GM18499 (cell line): Measurements from ENCODE around the gene CUL5.
"Not testable (repeated sequence)": the region's sequence is repeated elsewhere in the genome, so short reads cannot be mapped to it uniquely, and the experiment has no call there.

Experiments used
- ATAC-seq: cut with Tn5 transposase; IDR thresholded peaks from one replicate; pipeline ENCODE4 v1.9.1; 2021; ENCODE audit warnings: moderate number of reproducible peaks; ENCODE audit not compliant: insufficient read depth, unreplicated experiment

The CUL5 gene

DNA sequence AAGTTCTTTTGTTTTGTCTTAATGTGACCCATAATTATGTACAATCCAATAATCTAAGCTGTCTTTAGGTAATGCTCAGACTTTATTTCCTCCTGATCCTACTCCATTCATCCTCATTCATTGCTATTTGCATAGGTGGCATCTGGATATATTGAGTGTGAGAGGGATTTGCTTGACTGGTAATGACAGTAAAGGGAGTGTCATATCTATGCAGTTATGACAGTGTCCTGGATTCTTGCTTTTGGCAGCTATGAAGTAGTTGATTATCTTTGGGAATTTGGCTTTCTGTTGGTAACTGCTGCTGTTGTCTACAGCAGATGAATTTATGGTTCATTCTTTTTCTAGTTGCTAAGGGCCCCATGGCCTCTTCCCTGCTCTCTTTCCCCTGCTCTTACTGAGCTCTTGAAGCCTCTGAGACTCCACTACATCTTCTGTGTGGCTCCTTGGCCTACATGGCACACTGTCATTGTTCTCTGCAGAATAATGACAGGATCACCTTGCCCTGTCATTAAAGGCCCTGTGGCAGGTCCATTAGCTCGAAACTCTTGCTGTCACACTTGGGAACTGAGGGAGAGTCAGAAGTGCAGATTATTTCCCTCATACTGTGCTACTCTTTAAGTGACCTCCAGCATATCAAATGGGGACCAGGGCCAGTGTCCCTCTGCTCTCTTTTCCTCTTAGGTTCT lies 92.5 kb downstream of the CUL5 start:
- ATAC-seq: no peak

DNA sequence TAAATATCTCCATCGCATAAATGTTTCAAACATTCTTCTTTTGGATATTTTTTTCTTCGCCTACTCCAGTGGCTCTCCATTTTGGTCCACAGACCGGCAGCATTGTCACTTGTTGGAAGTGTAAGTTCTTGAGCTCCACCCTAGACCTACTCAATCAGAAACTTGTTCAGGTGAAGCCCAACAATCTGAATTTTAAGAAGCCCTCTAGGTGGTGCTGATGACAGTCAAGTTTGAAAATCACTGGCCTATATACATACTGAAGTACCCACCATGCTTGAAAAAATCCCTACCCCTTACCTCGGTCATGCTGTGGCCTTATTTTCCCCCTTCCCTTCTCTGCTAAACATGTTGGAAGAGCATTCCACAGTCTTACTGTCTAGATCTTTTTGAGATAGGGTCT lies 102.4 kb downstream of the CUL5 start:
- no peak for ATAC-seq

DNA sequence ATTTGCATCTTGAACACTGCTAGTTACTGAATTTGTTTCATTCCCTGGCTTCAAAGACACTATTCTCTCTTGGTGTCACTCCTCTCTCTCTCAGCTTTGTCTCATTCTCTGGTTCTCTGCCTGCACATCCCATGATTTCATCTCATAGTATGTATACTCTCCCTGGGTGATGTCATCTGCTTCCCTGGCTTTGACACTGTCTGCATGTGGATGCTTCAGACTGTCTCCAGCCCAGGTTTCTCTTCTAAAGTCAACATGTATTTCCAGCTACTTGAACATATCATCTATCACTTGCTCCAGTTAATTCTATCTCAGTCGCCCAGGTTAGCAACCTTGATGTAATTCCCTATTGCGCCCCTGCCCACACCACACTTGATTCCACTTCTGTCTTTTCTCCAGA lies 103.4 kb downstream of the CUL5 start:
- ATAC-seq: no peak

DNA sequence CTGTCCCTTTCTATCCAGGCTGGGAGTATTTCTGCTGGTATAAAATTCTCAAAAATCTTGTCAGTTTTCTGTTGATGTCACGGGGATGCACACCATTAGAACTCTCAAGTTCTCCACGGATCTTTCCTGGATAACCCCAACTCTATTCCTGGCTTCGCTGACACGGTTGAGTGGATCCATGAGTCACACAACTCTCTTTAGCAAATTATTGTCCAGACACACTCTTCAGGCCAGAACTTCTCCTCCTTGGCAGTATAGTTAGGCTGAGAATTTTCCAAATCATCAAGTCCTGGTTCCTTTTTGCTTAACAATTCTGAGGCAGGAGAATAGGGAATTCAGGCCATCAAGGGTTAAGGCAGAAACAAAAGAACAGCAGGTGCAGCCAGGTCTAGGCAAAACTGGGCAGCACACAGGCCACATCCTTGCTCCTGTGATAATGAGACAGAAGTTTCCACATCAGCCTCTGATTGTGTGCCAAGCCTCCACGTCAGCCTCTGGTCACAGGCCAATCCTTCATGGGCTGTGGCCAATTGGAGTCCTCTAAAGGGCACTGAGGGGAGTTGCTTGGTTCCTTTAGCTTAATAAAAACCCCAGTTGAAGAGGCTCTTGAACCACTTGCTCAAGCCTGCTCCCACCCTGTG lies 106.9 kb downstream of the CUL5 start:
- no peak for ATAC-seq

DNA sequence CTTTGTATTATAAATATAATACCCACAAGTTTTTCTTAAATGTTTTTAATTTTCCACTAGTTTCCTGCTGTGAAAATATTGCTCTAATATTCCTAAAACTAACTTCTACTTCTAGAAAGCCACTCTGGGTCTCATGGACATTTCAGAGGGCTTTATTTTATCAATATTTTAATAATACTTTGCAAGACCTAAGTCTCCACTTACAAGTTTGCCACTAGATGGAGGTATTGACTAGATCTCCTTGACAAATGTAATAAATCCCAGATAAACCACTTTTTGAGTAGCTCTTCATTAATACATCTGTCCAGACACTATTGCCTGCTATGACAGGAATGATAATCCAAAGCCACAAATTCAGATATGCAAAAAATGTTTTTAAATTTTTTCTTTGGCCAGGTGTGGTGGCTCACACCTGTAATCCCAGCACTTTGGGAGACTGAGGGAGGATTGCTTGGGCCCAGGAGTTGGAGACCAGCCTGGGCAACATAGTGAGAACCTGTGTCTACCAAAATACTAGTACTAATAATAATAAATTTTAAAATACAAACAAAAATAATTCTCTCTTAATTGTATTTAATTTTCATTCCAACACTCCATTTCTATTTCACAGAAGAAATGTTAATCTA lies 109.2 kb downstream of the CUL5 start:
- ATAC-seq: no peak

DNA sequence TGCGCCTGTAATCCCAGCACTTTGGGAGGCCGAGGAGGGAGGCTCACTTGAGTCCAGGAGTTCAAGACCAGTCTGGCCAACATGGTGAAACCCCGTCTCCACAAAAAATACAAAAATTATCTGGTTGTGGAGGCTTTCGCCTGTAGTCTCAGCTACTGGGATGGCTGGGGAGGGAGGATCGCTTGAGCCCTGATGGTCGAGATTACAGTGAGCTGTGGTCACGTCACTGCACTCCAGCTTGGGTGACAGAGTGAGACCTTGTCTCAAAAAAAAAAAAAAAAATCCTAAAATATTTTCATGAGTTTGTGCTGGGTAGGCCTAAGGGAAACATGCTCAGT lies 112.2 kb downstream of the CUL5 start:
- not testable (repeated sequence) for ATAC-seq

DNA sequence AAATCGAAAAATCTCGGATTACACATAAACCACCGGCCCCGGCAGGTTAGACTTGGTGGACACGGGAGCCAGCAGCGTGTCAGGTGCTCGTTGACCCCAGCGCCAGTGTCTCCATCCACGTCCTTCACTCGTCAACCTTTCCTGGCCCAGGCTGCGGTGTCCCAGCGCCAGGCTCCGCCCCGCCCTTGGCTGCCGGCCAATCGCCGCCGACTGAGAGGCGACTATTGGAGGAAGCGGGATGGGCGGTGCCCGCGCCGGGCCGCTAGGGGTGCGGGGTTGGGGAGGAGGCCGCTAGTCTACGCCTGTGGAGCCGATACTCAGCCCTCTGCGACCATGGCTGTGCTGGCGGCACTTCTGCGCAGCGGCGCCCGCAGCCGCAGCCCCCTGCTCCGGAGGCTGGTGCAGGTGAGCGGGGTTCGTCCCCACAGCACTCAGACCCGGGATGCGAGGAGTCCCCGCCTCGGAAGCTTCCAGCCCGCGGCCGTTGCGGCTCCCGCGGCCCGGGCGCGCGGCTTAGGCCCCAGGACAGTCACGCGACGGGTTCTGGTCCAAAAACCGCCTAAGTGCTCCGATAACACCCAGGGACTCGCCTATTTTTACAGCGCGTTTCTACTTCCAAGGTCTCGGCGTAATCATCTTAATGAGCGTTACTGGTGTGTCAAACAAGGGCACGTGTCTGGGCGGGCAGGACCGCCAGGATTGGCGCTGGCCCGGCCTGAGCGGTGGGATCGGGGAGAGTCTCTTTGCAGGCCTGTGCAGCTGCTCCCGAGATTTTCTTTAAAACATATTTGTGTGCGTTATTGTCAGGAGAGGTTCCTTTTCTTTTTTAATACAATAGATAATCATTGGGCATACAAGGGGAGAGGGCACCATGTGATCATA lies 112.8 kb downstream of the CUL5 start, which contains the start of gene ACAT1:
Gene ACAT1 (plus strand): TSS at position 294 of the 882 bp plus-strand sequence. CDS start 40 bp downstream, at position 334.
- ATAC-seq: peak; percentile 82

DNA sequence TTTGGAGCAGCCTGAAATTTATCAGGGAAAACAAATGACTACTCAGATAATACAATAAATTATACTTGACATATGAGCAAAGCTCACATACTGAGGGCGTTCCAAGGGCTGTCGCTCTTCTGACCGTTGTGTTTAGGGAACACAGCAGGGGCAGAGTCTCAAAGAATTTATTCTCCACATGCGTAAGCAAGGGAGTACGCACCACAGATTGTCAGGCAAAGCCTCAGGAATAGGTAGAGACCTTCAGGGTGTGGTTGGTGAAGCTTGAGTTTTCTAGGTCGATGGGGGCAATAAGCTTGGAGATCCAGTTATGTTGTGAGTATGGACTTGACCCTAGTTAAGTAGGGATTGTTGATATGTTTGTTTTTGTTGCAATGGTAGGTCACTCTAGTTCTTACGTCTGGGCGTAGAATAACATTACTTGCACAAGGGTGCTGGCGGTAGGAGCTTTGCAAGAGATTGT lies 113.5 kb downstream of the CUL5 start:
- no peak for ATAC-seq

DNA sequence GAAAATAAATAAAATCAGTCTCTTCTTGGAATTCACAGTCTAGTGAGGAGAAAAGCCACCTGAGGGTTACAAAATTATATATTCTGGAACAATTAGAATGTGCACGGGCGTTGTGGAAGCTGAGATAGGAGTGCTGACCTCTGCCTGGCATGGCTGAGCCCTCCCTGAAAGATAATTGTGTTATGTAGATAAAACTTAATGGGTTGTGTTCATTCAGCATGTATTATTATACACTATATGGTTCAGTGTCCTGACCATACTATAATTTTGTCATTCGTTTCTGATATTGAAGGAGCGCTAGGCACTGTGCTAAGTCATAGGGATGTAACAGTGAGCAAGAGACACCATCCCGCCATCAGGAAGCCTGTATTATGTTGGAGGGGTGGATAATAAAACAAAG lies 116.4 kb downstream of the CUL5 start:
- ATAC-seq: no peak

DNA sequence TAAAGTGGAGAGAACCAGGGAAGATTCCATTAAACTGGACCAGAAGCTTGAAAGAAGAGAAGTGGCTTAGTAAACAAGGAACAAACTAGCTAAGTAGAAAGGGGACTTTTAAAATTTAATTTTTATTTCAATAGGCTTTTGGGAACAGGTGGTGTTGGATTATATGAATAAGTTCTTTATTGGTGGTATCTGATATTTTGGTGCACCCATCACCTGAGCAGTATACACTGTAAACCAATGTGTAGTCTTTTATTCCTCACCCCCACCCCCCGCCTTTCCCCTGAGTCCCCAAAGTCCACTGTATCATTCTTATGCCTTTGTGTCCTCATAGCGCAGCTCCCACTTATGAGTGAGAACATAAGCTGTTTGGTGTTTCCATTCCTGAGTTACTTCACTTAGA lies 120.1 kb downstream of the CUL5 start:
- ATAC-seq: no peak

DNA sequence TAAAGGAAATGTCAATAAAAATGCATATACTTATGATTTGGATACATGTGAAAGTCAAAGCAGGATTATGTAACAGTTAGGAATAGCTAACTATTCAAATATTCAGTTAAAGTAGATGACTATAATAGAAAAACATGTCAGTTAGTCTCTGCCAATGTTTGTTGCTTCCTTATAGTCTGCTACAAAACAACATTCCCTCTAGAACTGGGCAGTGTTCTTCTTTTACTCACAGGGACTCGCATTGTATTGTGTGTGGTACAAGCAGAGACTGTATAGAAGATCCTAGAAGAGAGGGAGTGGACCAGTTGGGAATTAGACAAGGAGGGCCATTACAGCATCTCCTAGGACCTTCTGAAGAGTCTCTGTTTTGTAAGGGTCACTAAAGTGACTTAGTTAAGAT lies 123.3 kb downstream of the CUL5 start:
- no peak for ATAC-seq

DNA sequence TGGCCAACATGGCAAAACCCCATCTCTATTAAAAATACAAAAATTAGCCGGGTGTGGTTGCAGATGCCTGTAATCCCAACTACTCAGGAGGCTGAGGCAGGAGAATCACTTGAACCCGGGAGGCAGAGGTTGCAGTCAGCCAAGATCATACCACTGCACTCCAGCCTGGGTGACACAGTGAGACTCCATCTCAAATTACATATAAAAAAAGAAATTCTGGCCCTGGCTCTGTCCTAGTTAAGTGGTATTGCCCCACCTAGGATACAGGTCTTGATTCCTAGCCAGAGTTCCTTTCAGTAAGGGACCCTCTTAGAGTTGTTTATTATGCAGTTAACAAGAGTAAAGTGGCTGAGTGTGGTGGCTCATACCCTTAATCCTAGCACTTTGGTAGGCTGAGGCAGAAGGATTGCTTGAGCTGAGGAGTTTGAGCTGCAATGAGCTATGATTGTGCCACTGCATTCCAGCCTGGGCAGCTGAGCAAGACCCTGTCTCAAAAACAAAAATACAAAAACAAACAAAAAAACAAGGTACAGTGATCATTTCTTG lies 124.4 kb downstream of the CUL5 start:
- not testable (repeated sequence) for ATAC-seq

DNA sequence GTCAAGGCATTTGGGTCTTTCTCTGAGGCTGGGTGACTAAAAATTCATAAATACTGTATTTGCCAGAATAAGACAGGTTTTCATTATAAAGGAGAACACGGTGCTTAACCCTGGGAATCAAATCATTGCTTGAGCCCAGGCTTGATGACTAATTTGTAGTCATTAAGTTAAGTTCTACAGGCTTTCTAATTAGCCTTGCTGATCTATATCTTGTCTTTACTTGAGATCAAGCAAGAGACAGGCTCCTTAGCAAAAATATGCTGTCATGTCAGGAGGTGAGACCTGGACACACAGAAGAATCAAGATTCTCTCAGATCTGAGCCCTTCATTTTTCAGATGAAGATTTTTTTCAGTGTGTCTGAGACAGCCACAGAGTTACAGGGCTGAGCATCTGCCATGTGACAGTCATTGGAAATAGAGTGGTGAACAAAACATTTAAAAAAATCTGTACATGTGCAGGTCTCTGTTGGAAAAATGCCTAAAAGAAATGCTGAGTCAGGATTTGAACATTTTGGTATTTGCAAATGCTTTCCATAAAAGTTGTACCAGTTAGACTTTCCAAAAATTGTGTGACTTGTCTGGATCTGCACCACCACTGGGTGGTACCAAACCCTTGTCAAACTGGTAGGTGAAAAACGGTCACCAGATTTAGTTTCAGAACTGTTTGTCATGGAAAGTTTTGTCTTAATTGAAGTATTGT lies 127.3 kb downstream of the CUL5 start:
- ATAC-seq: no peak

DNA sequence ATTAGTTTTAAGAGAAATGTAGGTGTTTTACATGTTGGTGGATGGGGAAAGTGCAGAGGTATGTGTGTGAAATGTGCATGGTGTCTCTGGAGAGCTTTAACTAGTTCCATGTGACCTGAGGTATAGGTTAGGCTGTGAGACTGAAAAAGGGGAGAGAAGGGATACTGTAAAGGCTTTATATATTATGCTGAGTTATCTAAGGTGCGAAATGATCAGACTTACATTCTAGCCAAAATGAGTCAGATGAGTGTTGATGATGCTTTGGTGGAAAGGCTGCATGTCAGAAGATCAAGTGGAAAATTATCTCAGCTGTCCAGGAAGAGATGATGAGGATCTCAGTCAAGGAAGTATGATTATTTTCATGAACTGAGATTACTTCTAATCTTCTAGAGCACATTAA lies 128.5 kb downstream of the CUL5 start:
- ATAC-seq: no peak

DNA sequence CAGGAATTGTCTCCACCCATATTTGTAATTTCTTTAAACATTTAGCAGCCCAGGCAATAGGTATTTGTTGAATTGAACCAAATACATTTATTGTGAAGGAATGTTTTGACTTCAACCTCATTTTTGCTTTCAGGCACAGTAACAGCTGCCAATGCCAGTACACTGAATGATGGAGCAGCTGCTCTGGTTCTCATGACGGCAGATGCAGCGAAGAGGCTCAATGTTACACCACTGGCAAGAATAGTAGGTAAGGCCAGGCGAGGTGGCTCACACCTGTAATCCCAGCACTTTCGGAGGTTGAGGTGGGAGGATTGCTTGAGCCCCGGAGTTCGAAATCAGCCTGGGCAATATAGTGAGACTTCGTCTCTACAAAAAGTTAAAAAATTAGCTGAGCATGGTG lies 133.6 kb downstream of the CUL5 start:
- ATAC-seq: no peak

DNA sequence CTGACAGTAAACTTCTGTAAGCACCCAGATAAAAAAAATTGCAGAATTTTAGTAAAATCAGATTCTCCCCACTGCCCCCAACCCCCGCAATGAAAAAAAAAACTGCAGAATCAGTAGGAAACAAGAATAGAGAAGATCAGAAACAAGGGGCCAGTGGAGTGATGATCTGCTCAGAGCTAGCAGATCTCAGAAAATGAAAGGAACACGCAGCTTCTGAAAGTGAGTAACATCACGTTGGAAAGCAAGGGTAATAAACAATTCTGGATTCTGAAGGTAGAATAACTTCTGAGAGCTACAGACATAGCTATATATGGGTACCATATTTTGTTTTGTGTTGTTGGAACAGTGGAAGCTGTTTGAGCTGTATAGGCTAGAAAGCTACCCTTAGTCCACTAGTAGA lies 135.9 kb downstream of the CUL5 start:
- no peak for ATAC-seq

DNA sequence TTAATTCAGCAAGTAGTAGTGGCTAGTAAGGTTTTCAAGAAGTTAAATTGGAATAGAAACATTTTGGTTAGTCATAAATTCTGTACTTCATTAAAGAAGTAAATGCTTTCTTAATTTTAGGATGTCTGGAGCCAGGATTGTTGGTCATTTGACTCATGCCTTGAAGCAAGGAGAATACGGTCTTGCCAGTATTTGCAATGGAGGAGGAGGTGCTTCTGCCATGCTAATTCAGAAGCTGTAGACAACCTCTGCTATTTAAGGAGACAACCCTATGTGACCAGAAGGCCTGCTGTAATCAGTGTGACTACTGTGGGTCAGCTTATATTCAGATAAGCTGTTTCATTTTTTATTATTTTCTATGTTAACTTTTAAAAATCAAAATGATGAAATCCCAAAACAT lies 138.5 kb downstream of the CUL5 start:
- no peak for ATAC-seq

DNA sequence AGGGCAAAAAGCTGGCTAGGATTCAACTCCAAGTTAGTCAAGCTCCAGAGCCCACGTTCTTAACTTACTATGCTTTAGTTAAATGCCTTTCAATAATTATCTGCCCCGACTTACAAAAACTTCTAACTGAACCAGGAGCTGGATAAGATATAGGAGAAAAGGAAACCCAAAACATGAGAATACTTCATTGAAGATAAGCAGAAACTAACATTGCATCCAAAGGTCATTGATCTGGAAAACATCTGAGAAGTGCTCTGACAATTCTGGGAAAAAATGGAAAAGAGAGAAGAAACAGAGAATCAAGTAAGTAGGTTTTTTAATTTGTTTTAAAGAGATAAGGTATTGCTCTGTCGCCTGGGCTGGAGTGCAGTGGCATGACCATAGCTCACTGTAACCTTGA lies 139.9 kb downstream of the CUL5 start:
- ATAC-seq: no peak

DNA sequence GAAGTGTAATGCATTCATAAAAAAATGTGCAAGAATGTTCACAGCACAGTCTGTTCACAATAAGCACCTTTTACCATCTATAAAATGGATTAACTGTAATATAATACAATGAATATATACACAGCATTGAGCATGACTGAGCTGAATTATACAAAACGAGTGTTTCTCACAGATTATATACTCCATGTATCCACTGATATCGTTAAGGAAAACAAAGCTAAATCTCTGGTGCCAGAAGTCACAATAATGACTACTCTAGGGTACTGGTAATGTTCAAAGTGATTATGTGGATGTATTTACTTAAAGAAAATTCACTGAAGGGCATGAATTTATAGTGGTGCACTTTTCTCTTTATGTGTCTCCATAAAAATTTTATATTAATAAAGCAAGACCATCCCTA lies 145.9 kb downstream of the CUL5 start:
- ATAC-seq: no peak
